ENCODE measurements around the gene SPSB2. TPM values are rescaled to one million over a fixed set of nuclear protein-coding genes. Genes with fewer than 3 reads are reported as not detected.

The SPSB2 gene
- 3.2 and 3.9 TPM in 2 replicates for total RNA-seq

GRCh38 chr12:6873094-6874014, at the start of gene SPSB2:
Gene SPSB2, minus strand, starts transcription at chr12:6873303. Its CDS starts 402 bp downstream, at chr12:6872901.

GRCh38 chr12:6914246-6914946, 41.3 kb upstream of the SPSB2 start, which contains the start of gene ENO2:
Gene ENO2, plus strand, starts transcription at chr12:6914580. Its CDS starts 1,253 bp downstream, at chr12:6915833.

GRCh38 chr12:6904280-6905276, 31.5 kb upstream of the SPSB2 start, which contains the start of gene LRRC23:
Gene LRRC23, plus strand, starts transcription at chr12:6904822. Its CDS starts 812 bp downstream, at chr12:6905634.

GRCh38 chr12:6867413-6868210, 5.5 kb downstream of the SPSB2 start, which contains the start of gene TPI1:
Gene TPI1, plus strand, starts transcription at chr12:6867531. Its CDS starts 36 bp downstream, at chr12:6867567.

GRCh38 chr12:6851921-6852650, 21.0 kb downstream of the SPSB2 start, which contains the start of gene USP5:
Gene USP5, plus strand, starts transcription at chr12:6852150. Its CDS starts 30 bp downstream, at chr12:6852180.

GRCh38 chr12:6851153-6851920, 21.8 kb downstream of the SPSB2 start, which contains the start of gene CDCA3:
Gene CDCA3, minus strand, starts transcription at chr12:6851286. Its CDS starts 334 bp downstream, at chr12:6850952.

GRCh38 chr12:6840761-6841515, 32.2 kb downstream of the SPSB2 start, which contains the start of gene GNB3:
Gene GNB3, plus strand, starts transcription at chr12:6840925. Its CDS starts 363 bp downstream, at chr12:6841288.

GRCh38 chr12:6827982-6828780, 44.9 kb downstream of the SPSB2 start, which contains the start of gene P3H3:
Gene P3H3, plus strand, starts transcription at chr12:6828407. Its CDS starts 34 bp downstream, at chr12:6828441.

GRCh38 chr12:6821591-6822425, 51.3 kb downstream of the SPSB2 start, which contains the start of gene GPR162:
Gene GPR162, plus strand, starts transcription at chr12:6821821. Its CDS starts 2,078 bp downstream, at chr12:6823899.

Other genes starting within 250 kb of the SPSB2 start
- not detected in 2 replicates for gene LPAR5, start 237.3 kb downstream of the SPSB2 start, total RNA-seq
- gene ACRBP, start 225.9 kb downstream of the SPSB2 start, total RNA-seq, result 0.27 and 0.84 TPM in 2 replicates
- 21.2 and 25.4 TPM in 2 replicates for gene ING4, start 210.2 kb downstream of the SPSB2 start, total RNA-seq
- gene ZNF384, start 183.9 kb downstream of the SPSB2 start, total RNA-seq, result 14.1 and 27.2 TPM in 2 replicates
- gene PIANP, start 172.5 kb downstream of the SPSB2 start, total RNA-seq, result not detected in 2 replicates
- 68.9 and 69.7 TPM in 2 replicates for gene COPS7A, start 149.3 kb downstream of the SPSB2 start, total RNA-seq
- gene MLF2, start 120.2 kb downstream of the SPSB2 start, total RNA-seq, result 165 and 177 TPM in 2 replicates
- 164 and 173 TPM in 2 replicates for gene PTMS, start 106.9 kb downstream of the SPSB2 start, total RNA-seq
- 0.13 TPM in 1 of 2 replicates, not detected in the other for gene LAG3, start 100.8 kb downstream of the SPSB2 start, total RNA-seq
- not detected in 2 replicates for gene CD4, start 83.8 kb downstream of the SPSB2 start, total RNA-seq
- 0.30 and 0.80 TPM in 2 replicates for gene GPR162, start 51.5 kb downstream of the SPSB2 start, total RNA-seq
- gene P3H3, start 44.9 kb downstream of the SPSB2 start, total RNA-seq, result 7.5 and 8.8 TPM in 2 replicates
- 0.10 and 0.20 TPM in 2 replicates for gene GNB3, start 32.4 kb downstream of the SPSB2 start, total RNA-seq
- gene CDCA3, start 22.0 kb downstream of the SPSB2 start, total RNA-seq, result 55.0 and 56.9 TPM in 2 replicates
- gene USP5, start 21.2 kb downstream of the SPSB2 start, total RNA-seq, result 80.9 and 87.7 TPM in 2 replicates
- 1,010 and 1,150 TPM in 2 replicates for gene TPI1, start 5.8 kb downstream of the SPSB2 start, total RNA-seq
- gene LRRC23, start 31.5 kb upstream of the SPSB2 start, total RNA-seq, result 2.8 and 7.1 TPM in 2 replicates
- 6.2 and 6.9 TPM in 2 replicates for gene ENO2, start 41.3 kb upstream of the SPSB2 start, total RNA-seq
- 12.5 and 17.1 TPM in 2 replicates for gene ATN1, start 54.7 kb upstream of the SPSB2 start, total RNA-seq
- not detected in 2 replicates for gene RNU7-1, start 70.5 kb upstream of the SPSB2 start, total RNA-seq
- 214 and 226 TPM in 2 replicates for gene C12orf57, start 70.7 kb upstream of the SPSB2 start, total RNA-seq
- 1.2 and 5.3 TPM in 2 replicates for gene PTPN6, start 78.1 kb upstream of the SPSB2 start, total RNA-seq
- 293 and 304 TPM in 2 replicates for gene PHB2, start 97.4 kb upstream of the SPSB2 start, total RNA-seq
- 51.5 and 63.6 TPM in 2 replicates for gene EMG1, start 97.6 kb upstream of the SPSB2 start, total RNA-seq
- gene LPCAT3, start 145.2 kb upstream of the SPSB2 start, total RNA-seq, result 25.5 and 28.0 TPM in 2 replicates
- gene C1S, start 187.4 kb upstream of the SPSB2 start, total RNA-seq, result 0.27 and 0.79 TPM in 2 replicates
- 1.9 and 2.5 TPM in 2 replicates for gene C1R, start 219.1 kb upstream of the SPSB2 start, total RNA-seq
- gene C1RL, start 235.9 kb upstream of the SPSB2 start, total RNA-seq, result 9.0 and 15.5 TPM in 2 replicates

Data from mammary microvascular endothelial cell (primary cell).